A549 (cell line): Measurements from ENCODE around the gene CNTNAP2. TPM values are rescaled to one million over a fixed set of nuclear protein-coding genes. Genes with fewer than 3 reads are reported as not detected.

ENCODE experiments used
- ATAC-seq, 2 experiments: fragments of 200-7000 bp in 1 of 2; fragments of >200 bp in 1 of 2; cut with Nextera tagmentation in 1 of 2; cut with Tn5 transposase in 1 of 2; 3 replicates each; pipeline versions ENCODE4 v1.8.0 to v1.9.1; 2018 to 2020; ENCODE audit warnings: mild to moderate bottlenecking in 1 of 2, moderate library complexity in 1 of 2
- CTCF ChIA-PET: fragments of 300-600 bp; sonication (Branson Sonifier 250); formaldehyde crosslinking; extraction: SDS; loops from one replicate; lab custom pipeline; 2021; ENCODE audit warnings: antibody characterized with exemption, inconsistent platforms; lab: Yijun Ruan, JAX
- POLR2A ChIA-PET: fragments of 350-600 bp; formaldehyde crosslinking; extraction: SDS; loops from one replicate; lab custom pipeline; 2021; ENCODE audit warnings: antibody characterized with exemption, inconsistent platforms; lab: Yijun Ruan, JAX
- DNase-seq, 2 experiments: peaks; one replicate each; pipeline versions ENCODE4 v3.0.0 to v3.0.0-alpha.2; 2011 to 2016; ENCODE audit warnings: low read depth in 1 of 2, low spot score in 1 of 2
- FAIRE-seq: peaks from 2 replicates; lab custom pipeline; 2011; peaks lifted over from hg19 to GRCh38; lab: Jason Lieb, UNC
- H3K27ac ChIP-seq, 2 experiments: fragments of >200 bp; sonication (Bioruptor Twin); formaldehyde crosslinking; 3 replicates each; pipeline ENCODE4 v1.5.1; 2016 to 2017
- H3K4me1 ChIP-seq: fragments of >200 bp; sonication (Bioruptor Twin); formaldehyde crosslinking; 3 replicates; pipeline ENCODE4 v1.6.1; 2016
- H3K4me2 ChIP-seq: fragments of >200 bp; sonication (Bioruptor Twin); formaldehyde crosslinking; 3 replicates; pipeline ENCODE4 v1.6.1; 2016
- H3K4me3 ChIP-seq: fragments of >200 bp; sonication (Bioruptor Twin); formaldehyde crosslinking; 3 replicates; pipeline ENCODE4 v1.5.1; 2016
- H3K9me3 ChIP-seq: fragments of >200 bp; sonication (Bioruptor Twin); formaldehyde crosslinking; 3 replicates; pipeline ENCODE4 v1.6.1; 2016
- CBX2 ChIP-seq: fragments of 200-600 bp; sonication (generic); IDR thresholded peaks from 2 replicates; pipeline ENCODE4 v1.6.1; 2016; ENCODE audit warnings: low read depth, mild to moderate bottlenecking, borderline replicate concordance
- CBX8 ChIP-seq: fragments of 200-600 bp; sonication (generic); IDR thresholded peaks from 2 replicates; pipeline ENCODE4 v1.6.1; 2016
- CHD2 ChIP-seq: fragments of 150-350 bp; IDR thresholded peaks from 2 replicates; pipeline ENCODE4 v1.6.1; 2014; ENCODE audit warnings: low read length; ENCODE audit not compliant: partially characterized antibody
- HDAC2 ChIP-seq: fragments of 200-600 bp; sonication (generic); IDR thresholded peaks from 2 replicates; pipeline ENCODE4 v1.6.1; 2016
- JUN ChIP-seq, 2 experiments: fragments of >200 bp; sonication (Bioruptor Twin); formaldehyde crosslinking; IDR thresholded peaks; 2 replicates in 1 of 2; 3 replicates in 1 of 2; pipeline ENCODE4 v1.6.1; 2016 to 2017
- KDM1A ChIP-seq: fragments of 200-600 bp; sonication (generic); IDR thresholded peaks from 2 replicates; pipeline ENCODE4 v1.6.1; 2016; ENCODE audit warnings: low read depth, mild to moderate bottlenecking
- KDM5A ChIP-seq: fragments of 200-600 bp; sonication (generic); IDR thresholded peaks from 2 replicates; pipeline ENCODE4 v1.6.1; 2016; ENCODE audit warnings: antibody characterized with exemption, mild to moderate bottlenecking
- MAFK ChIP-seq: fragments of 450-650 bp; IDR thresholded peaks from 2 replicates; pipeline ENCODE4 v1.6.1; 2014; ENCODE audit not compliant: partially characterized antibody
- MAZ ChIP-seq: fragments of 150-350 bp; IDR thresholded peaks from 2 replicates; pipeline ENCODE4 v1.6.1; 2014; ENCODE audit warnings: antibody characterized with exemption, low read depth, low read length, borderline replicate concordance
- POLR2A ChIP-seq: IDR thresholded peaks from 2 replicates; pipeline ENCODE4 v1.6.1; 2012; ENCODE audit warnings: mild to moderate bottlenecking, low read length
- RAD21 ChIP-seq, 2 experiments: fragments of >200 bp in 1 of 2; sonication (Bioruptor Twin) in 1 of 2; formaldehyde crosslinking in 1 of 2; IDR thresholded peaks in 1 of 2; conservative IDR thresholded peaks in 1 of 2; 2 replicates in 1 of 2; 3 replicates in 1 of 2; pipeline ENCODE4 v1.6.1; 2012 to 2018; ENCODE audit warnings: inconsistent platforms in 1 of 2
- RCOR1 ChIP-seq: fragments of 150-350 bp; IDR thresholded peaks from 2 replicates; pipeline ENCODE4 v1.6.1; 2014; ENCODE audit warnings: antibody characterized with exemption, low read length, low read depth
- TFCP2L1 ChIP-seq: fragments of 250-450 bp; sonication (Bioruptor Pico); IDR thresholded peaks from 2 replicates; pipeline ENCODE4 v1.5.0; 2021; ENCODE audit warnings: mild to moderate bottlenecking
- ZC3H11A ChIP-seq: fragments of 450-650 bp; IDR thresholded peaks from 2 replicates; pipeline ENCODE4 v1.6.1; 2014; ENCODE audit warnings: antibody characterized with exemption, mild to moderate bottlenecking
- ZNF302 ChIP-seq: fragments of 250-450 bp; sonication (Bioruptor Pico); IDR thresholded peaks from 2 replicates; pipeline ENCODE4 v1.9.0; 2021; ENCODE audit warnings: inconsistent platforms, mild to moderate bottlenecking, moderate library complexity
- WGBS: methylation state at CpG from one replicate; pipeline ENCODE4 v1.1.6; 2017; ENCODE audit errors: missing lambda C conversion rate; 5-methylcytosine and 5-hydroxymethylcytosine counted together
- polyA plus RNA-seq, 4 experiments: library from polyadenylated mRNA; depleted of rRNA in 3 of 4; stranded (reverse); fragments of >200 nt; fragmentation: RNase III in 1 of 4; extraction: RNeasy Plus Mini Kit Qiagen cat#74134 plus additional on column Dnase treatment in 1 of 4; gene quantifications; 2 replicates in 3 of 4; 3 replicates in 1 of 4; pipeline ENCODE4 v1.2.3, GENCODE V29; 2011 to 2017
- TF ChIP-seq, protein P1 (sequence below): fragments of >200 bp; sonication (Bioruptor Twin); formaldehyde crosslinking; IDR thresholded peaks from 3 replicates; pipeline ENCODE4 v1.6.1; 2016
- TF ChIP-seq, protein P2 (sequence below): fragments of 250-450 bp; sonication (Bioruptor Pico); IDR thresholded peaks from 2 replicates; pipeline ENCODE4 v1.5.0; 2020; ENCODE audit warnings: low read depth, mild to moderate bottlenecking, moderate library complexity
- TF ChIP-seq, protein P3 (sequence below): IDR thresholded peaks from 2 replicates; pipeline ENCODE4 v1.6.1; 2012
- TF ChIP-seq, protein P4 (sequence below): fragments of 150-350 bp; IDR thresholded peaks from 2 replicates; pipeline ENCODE4 v1.6.1; 2014; ENCODE audit warnings: low read depth, mild to moderate bottlenecking, low read length
- TF ChIP-seq, protein P5 (sequence below): fragments of 200-600 bp; sonication (generic); IDR thresholded peaks from 2 replicates; pipeline ENCODE4 v1.6.1; 2016; ENCODE audit warnings: antibody characterized with exemption, mild to moderate bottlenecking, moderate library complexity

The CNTNAP2 gene
- polyA plus RNA-seq, 2 of the 4 experiments (the other 2 are of a cell fraction) = 0.05 to 0.13 TPM

DNA sequence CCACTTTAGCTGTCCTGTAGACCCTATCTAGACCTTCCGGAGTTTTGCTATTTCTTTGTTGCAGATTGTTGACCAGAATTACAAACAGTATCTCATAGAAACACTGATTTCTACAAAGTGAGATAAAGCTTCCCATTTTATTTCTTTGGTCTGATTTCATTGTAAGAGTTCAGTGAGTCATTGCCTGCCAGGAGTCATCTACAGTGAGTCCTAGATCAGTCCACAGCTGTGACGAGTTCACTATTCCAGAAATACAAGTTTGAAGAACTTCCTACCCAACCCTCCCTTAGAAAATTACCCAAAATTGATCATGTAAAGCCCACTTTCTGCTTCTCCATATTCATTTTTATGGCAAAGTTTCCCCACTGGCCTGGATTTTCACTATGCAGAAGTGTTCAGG lies 905.5 kb downstream of the CNTNAP2 start:
- ATAC-seq (no peak), DNase-seq (no peak), FAIRE-seq (no peak)
- POLR2A ChIA-PET = no interaction called here
- CTCF ChIA-PET = no interaction called here
- H3K27ac ChIP-seq = no peak overlapping the region
- H3K4me2 ChIP-seq = no peak overlapping the region
- no peaks in the 10 kb centered on the region for H3K4me1 ChIP-seq
- TF ChIP-seq CBX8 = no peak
- no peak for TF ChIP-seq MAFK
- TF ChIP-seq, protein P1, sequence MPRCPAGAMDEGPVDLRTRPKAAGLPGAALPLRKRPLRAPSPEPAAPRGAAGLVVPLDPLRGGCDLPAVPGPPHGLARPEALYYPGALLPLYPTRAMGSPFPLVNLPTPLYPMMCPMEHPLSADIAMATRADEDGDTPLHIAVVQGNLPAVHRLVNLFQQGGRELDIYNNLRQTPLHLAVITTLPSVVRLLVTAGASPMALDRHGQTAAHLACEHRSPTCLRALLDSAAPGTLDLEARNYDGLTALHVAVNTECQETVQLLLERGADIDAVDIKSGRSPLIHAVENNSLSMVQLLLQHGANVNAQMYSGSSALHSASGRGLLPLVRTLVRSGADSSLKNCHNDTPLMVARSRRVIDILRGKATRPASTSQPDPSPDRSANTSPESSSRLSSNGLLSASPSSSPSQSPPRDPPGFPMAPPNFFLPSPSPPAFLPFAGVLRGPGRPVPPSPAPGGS = no peak
- TF ChIP-seq, protein P2, sequence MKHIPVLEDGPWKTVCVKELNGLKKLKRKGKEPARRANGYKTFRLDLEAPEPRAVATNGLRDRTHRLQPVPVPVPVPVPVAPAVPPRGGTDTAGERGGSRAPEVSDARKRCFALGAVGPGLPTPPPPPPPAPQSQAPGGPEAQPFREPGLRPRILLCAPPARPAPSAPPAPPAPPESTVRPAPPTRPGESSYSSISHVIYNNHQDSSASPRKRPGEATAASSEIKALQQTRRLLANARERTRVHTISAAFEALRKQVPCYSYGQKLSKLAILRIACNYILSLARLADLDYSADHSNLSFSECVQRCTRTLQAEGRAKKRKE (CRISPR knock-in tag) = no peak
- TF ChIP-seq ZNF302 = no peak
- TF ChIP-seq, all 56 proteins: peak for 0
- Histone ChIP-seq H3K4me3 (no peak overlapping the region), H3K9me3 (0 out of 3 replicates have a peak, but pooled peaks cover 3% of the 10 kb centered on the region)
- WGBS = 35% methylated on average over 2 of the region's 2 CpGs

DNA sequence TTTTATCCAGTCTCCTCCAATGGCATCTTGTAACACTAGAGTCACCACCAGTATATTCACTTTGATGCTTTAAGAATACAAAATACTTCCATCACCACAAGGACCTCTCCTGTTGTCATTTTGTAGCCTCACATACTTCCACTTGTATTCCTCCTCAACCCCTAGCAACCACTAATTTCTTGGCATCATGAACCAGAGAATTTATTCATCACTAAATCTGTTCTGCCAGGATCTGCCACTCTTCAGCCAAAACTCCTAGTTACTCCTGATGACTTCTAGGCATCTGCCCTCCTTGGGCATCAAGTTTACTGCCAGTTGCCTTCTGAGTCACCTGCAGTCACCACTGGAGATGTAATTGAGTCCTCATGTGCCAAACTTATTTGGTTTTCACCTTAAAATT lies 906.8 kb downstream of the CNTNAP2 start:
- Histone ChIP-seq H3K4me2 (no peak overlapping the region), H3K4me1 (no peaks in the 10 kb centered on the region), H3K4me3 (no peak overlapping the region), H3K9me3 (0 out of 3 replicates have a peak, but pooled peaks cover 3% of the 10 kb centered on the region), H3K27ac (no peak overlapping the region)
- no peak for ATAC-seq
- DNase-seq = no peak
- ChIA-PET POLR2A (no interaction called here), CTCF (no interaction called here)
- TF ChIP-seq, protein P3, sequence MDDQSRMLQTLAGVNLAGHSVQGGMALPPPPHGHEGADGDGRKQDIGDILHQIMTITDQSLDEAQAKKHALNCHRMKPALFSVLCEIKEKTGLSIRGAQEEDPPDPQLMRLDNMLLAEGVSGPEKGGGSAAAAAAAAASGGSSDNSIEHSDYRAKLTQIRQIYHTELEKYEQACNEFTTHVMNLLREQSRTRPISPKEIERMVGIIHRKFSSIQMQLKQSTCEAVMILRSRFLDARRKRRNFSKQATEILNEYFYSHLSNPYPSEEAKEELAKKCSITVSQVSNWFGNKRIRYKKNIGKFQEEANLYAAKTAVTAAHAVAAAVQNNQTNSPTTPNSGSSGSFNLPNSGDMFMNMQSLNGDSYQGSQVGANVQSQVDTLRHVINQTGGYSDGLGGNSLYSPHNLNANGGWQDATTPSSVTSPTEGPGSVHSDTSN = no peak
- no peak for FAIRE-seq

DNA sequence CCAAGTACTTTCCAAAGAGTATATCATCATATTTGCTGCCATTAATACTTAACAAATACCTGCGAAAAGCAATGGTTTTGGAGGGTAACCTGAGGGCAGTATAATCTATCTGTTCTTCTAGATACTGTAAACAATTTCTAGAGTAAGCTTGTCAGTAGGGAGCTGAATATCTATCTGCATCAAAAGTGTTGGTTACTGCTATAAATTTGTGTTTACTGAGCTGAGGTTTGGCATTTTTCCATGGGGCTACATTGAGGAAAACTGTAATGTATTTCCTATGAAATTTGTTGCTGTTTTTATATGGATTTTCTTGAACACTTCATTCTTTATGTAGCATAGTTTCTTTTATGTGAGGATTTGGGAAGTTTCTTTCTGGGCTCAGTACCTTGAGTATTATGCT lies 913.4 kb downstream of the CNTNAP2 start:
- ChIA-PET POLR2A (no interaction called here), CTCF (no interaction called here)
- no peak for ATAC-seq
- no peak for DNase-seq
- WGBS = 58% methylated on average over 1 of the region's 1 CpG
- FAIRE-seq = no peak
- no peak overlapping the region for H3K27ac ChIP-seq
- H3K9me3 ChIP-seq = no peaks in the 10 kb centered on the region; the same call in 2 of the 3 replicates
- no peak for TF ChIP-seq CBX2
- no peak for TF ChIP-seq CHD2
- no peak for TF ChIP-seq RAD21 (conservative IDR thresholded peaks at IDR 0.05 in 1 of 2, IDR thresholded peaks at IDR 0.05 in 1 of 2)
- no peak for TF ChIP-seq KDM5A
- TF ChIP-seq ZC3H11A = no peak
- no peak for TF ChIP-seq POLR2A
- no peak for TF ChIP-seq MAFK
- no peak overlapping the region for H3K4me2 ChIP-seq
- no peaks in the 10 kb centered on the region for H3K4me1 ChIP-seq
- no peak overlapping the region for H3K4me3 ChIP-seq

DNA sequence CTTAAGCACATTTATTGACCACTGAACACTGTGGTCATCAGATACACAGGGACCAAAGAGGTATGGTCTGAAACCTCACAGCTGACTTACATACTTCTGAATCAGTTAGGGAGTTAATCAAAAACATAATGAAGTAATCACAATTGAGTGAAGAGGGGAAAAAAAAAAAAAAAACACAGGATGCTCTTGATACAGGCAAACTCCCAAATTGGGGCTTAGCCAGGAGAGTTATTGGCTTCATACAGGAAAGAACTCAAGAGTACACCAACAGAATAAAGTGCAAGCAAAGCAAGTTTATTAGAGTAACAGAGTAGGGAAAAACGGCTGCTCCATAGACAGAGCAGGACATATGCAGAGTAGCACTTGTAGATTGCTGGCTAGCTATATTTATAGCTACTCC lies 917.0 kb downstream of the CNTNAP2 start:
- CTCF ChIA-PET = no interaction called here
- no peak for DNase-seq
- H3K4me3 ChIP-seq = no peak overlapping the region
- H3K4me2 ChIP-seq = no peak overlapping the region
- no peak overlapping the region for H3K27ac ChIP-seq
- no peaks in the 10 kb centered on the region for H3K4me1 ChIP-seq
- FAIRE-seq = no peak
- WGBS = 34% methylated on average over 1 of the region's 1 CpG
- H3K9me3 ChIP-seq = no peaks in the 10 kb centered on the region; the same call in 2 of the 3 replicates
- ATAC-seq = no peak
- POLR2A ChIA-PET = no interaction called here
- TF ChIP-seq MAFK = no peak
- TF ChIP-seq CBX2 = no peak
- TF ChIP-seq JUN (IDR thresholded peaks at IDR 0.05) = no peak
- no peak for TF ChIP-seq RCOR1
- TF ChIP-seq, protein P3 = no peak
- TF ChIP-seq, protein P2 (CRISPR knock-in tag) = no peak
- no peak for TF ChIP-seq HDAC2
- TF ChIP-seq, protein P4, sequence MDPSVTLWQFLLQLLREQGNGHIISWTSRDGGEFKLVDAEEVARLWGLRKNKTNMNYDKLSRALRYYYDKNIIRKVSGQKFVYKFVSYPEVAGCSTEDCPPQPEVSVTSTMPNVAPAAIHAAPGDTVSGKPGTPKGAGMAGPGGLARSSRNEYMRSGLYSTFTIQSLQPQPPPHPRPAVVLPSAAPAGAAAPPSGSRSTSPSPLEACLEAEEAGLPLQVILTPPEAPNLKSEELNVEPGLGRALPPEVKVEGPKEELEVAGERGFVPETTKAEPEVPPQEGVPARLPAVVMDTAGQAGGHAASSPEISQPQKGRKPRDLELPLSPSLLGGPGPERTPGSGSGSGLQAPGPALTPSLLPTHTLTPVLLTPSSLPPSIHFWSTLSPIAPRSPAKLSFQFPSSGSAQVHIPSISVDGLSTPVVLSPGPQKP = no peak
- TF ChIP-seq MAZ = no peak
- TF ChIP-seq, protein P5, sequence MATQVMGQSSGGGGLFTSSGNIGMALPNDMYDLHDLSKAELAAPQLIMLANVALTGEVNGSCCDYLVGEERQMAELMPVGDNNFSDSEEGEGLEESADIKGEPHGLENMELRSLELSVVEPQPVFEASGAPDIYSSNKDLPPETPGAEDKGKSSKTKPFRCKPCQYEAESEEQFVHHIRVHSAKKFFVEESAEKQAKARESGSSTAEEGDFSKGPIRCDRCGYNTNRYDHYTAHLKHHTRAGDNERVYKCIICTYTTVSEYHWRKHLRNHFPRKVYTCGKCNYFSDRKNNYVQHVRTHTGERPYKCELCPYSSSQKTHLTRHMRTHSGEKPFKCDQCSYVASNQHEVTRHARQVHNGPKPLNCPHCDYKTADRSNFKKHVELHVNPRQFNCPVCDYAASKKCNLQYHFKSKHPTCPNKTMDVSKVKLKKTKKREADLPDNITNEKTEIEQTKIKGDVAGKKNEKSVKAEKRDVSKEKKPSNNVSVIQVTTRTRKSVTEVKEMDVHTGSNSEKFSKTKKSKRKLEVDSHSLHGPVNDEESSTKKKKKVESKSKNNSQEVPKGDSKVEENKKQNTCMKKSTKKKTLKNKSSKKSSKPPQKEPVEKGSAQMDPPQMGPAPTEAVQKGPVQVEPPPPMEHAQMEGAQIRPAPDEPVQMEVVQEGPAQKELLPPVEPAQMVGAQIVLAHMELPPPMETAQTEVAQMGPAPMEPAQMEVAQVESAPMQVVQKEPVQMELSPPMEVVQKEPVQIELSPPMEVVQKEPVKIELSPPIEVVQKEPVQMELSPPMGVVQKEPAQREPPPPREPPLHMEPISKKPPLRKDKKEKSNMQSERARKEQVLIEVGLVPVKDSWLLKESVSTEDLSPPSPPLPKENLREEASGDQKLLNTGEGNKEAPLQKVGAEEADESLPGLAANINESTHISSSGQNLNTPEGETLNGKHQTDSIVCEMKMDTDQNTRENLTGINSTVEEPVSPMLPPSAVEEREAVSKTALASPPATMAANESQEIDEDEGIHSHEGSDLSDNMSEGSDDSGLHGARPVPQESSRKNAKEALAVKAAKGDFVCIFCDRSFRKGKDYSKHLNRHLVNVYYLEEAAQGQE = no peak
- TF ChIP-seq TFCP2L1 = no peak
- no peak for TF ChIP-seq KDM1A
- TF ChIP-seq CHD2 = no peak
